A549 (cell line): ENCODE measurements around the gene HPCAL1. TPM values are rescaled to one million over a fixed set of nuclear protein-coding genes. Genes with fewer than 3 reads are reported as not detected.

ENCODE experiments used
- ATAC-seq, 2 experiments: fragments of 200-7000 bp in 1 of 2; fragments of >200 bp in 1 of 2; cut with Nextera tagmentation in 1 of 2; cut with Tn5 transposase in 1 of 2; 3 replicates each; pipeline versions ENCODE4 v1.8.0 to v1.9.1; 2018 to 2020; ENCODE audit warnings: mild to moderate bottlenecking in 1 of 2, moderate library complexity in 1 of 2
- CTCF ChIA-PET: fragments of 300-600 bp; sonication (Branson Sonifier 250); formaldehyde crosslinking; extraction: SDS; loops from one replicate; lab custom pipeline; 2021; ENCODE audit warnings: antibody characterized with exemption, inconsistent platforms; lab: Yijun Ruan, JAX
- POLR2A ChIA-PET: fragments of 350-600 bp; formaldehyde crosslinking; extraction: SDS; loops from one replicate; lab custom pipeline; 2021; ENCODE audit warnings: antibody characterized with exemption, inconsistent platforms; lab: Yijun Ruan, JAX
- DNase-seq, 2 experiments: peaks; one replicate each; pipeline versions ENCODE4 v3.0.0 to v3.0.0-alpha.2; 2011 to 2016; ENCODE audit warnings: low read depth in 1 of 2, low spot score in 1 of 2
- FAIRE-seq: peaks from 2 replicates; lab custom pipeline; 2011; peaks lifted over from hg19 to GRCh38; lab: Jason Lieb, UNC
- H3K27ac ChIP-seq, 2 experiments: fragments of >200 bp; sonication (Bioruptor Twin); formaldehyde crosslinking; 3 replicates each; pipeline ENCODE4 v1.5.1; 2016 to 2017
- H3K4me1 ChIP-seq: fragments of >200 bp; sonication (Bioruptor Twin); formaldehyde crosslinking; 3 replicates; pipeline ENCODE4 v1.6.1; 2016
- H3K4me2 ChIP-seq: fragments of >200 bp; sonication (Bioruptor Twin); formaldehyde crosslinking; 3 replicates; pipeline ENCODE4 v1.6.1; 2016
- H3K4me3 ChIP-seq: fragments of >200 bp; sonication (Bioruptor Twin); formaldehyde crosslinking; 3 replicates; pipeline ENCODE4 v1.5.1; 2016
- H3K9me3 ChIP-seq: fragments of >200 bp; sonication (Bioruptor Twin); formaldehyde crosslinking; 3 replicates; pipeline ENCODE4 v1.6.1; 2016
- BCL3 ChIP-seq: fragments of >200 bp; sonication (Bioruptor Twin); formaldehyde crosslinking; IDR thresholded peaks from 3 replicates; pipeline ENCODE4 v1.6.1; 2016
- BHLHE40 ChIP-seq: IDR thresholded peaks from 2 replicates; pipeline ENCODE4 v1.6.1; 2012; ENCODE audit warnings: low read depth, low read length, inconsistent platforms
- CBX8 ChIP-seq: fragments of 200-600 bp; sonication (generic); IDR thresholded peaks from 2 replicates; pipeline ENCODE4 v1.6.1; 2016
- CEBPB ChIP-seq, 2 experiments: fragments of >200 bp in 1 of 2; sonication (Bioruptor Twin) in 1 of 2; formaldehyde crosslinking in 1 of 2; IDR thresholded peaks; 2 replicates each; pipeline ENCODE4 v1.6.1; 2012 to 2016
- CHD2 ChIP-seq: fragments of 150-350 bp; IDR thresholded peaks from 2 replicates; pipeline ENCODE4 v1.6.1; 2014; ENCODE audit warnings: low read length; ENCODE audit not compliant: partially characterized antibody
- CHD4 ChIP-seq: fragments of 200-600 bp; sonication (generic); IDR thresholded peaks from 2 replicates; pipeline ENCODE4 v1.6.1; 2016; ENCODE audit warnings: antibody characterized with exemption, mild to moderate bottlenecking, borderline replicate concordance
- EHMT2 ChIP-seq: fragments of 200-600 bp; sonication (generic); IDR thresholded peaks from 2 replicates; pipeline ENCODE4 v1.6.1; 2016; ENCODE audit warnings: antibody characterized with exemption, low read depth, mild to moderate bottlenecking, moderate library complexity
- ELK1 ChIP-seq: fragments of 150-350 bp; IDR thresholded peaks from 2 replicates; pipeline ENCODE4 v1.6.1; 2014; ENCODE audit warnings: low read depth, mild to moderate bottlenecking, low read length
- ESRRA ChIP-seq: fragments of 150-350 bp; IDR thresholded peaks from 2 replicates; pipeline ENCODE4 v1.6.1; 2014; ENCODE audit warnings: mild to moderate bottlenecking, low read length, borderline replicate concordance
- FOSL2 ChIP-seq, 2 experiments: fragments of 450-650 bp in 1 of 2; fragments of >200 bp in 1 of 2; sonication (Bioruptor Twin) in 1 of 2; formaldehyde crosslinking; IDR thresholded peaks; 2 replicates each; pipeline versions ENCODE4 v1.5.0 to v1.6.1; 2016 to 2020; ENCODE audit warnings: mild to moderate bottlenecking in 1 of 2, moderate library complexity in 1 of 2
- FOXS1 ChIP-seq: fragments of 250-450 bp; sonication (Bioruptor Pico); IDR thresholded peaks from 2 replicates; pipeline ENCODE4 v1.5.0; 2020; ENCODE audit warnings: mild to moderate bottlenecking, moderate library complexity
- HEYL ChIP-seq: fragments of 250-450 bp; sonication (Bioruptor Pico); IDR thresholded peaks from 2 replicates; pipeline ENCODE4 v1.8.0; 2021; ENCODE audit warnings: mild to moderate bottlenecking, moderate library complexity
- JUN ChIP-seq, 2 experiments: fragments of >200 bp; sonication (Bioruptor Twin); formaldehyde crosslinking; IDR thresholded peaks; 2 replicates in 1 of 2; 3 replicates in 1 of 2; pipeline ENCODE4 v1.6.1; 2016 to 2017
- MYC ChIP-seq: IDR thresholded peaks from 2 replicates; pipeline ENCODE4 v1.6.1; 2012; ENCODE audit warnings: mild to moderate bottlenecking, inconsistent platforms, low read length, improper control_type of control experiment, borderline replicate concordance
- PHF8 ChIP-seq: fragments of 200-600 bp; sonication (generic); IDR thresholded peaks from 2 replicates; pipeline ENCODE4 v1.6.1; 2016; ENCODE audit warnings: low read depth, mild to moderate bottlenecking, antibody characterized with exemption, moderate library complexity, borderline replicate concordance
- POLR2AphosphoS2 ChIP-seq: conservative IDR thresholded peaks from 2 replicates; pipeline ENCODE4 v1.6.1; 2012; ENCODE audit warnings: low read length, improper control_type of control experiment, inconsistent platforms
- RARB ChIP-seq: fragments of 250-450 bp; sonication (Bioruptor Pico); IDR thresholded peaks from 2 replicates; pipeline ENCODE4 v1.8.0; 2021; ENCODE audit warnings: mild to moderate bottlenecking, moderate library complexity
- RNF2 ChIP-seq: fragments of 200-600 bp; sonication (generic); IDR thresholded peaks from 2 replicates; pipeline ENCODE4 v1.6.1; 2016; ENCODE audit warnings: low read depth, mild to moderate bottlenecking, antibody characterized with exemption, moderate library complexity, borderline replicate concordance
- SMC3 ChIP-seq: fragments of >200 bp; sonication (Bioruptor Twin); formaldehyde crosslinking; IDR thresholded peaks from 3 replicates; pipeline ENCODE4 v1.6.1; 2018; ENCODE audit warnings: inconsistent platforms
- TFCP2L1 ChIP-seq: fragments of 250-450 bp; sonication (Bioruptor Pico); IDR thresholded peaks from 2 replicates; pipeline ENCODE4 v1.5.0; 2021; ENCODE audit warnings: mild to moderate bottlenecking
- USF2 ChIP-seq: fragments of 450-650 bp; IDR thresholded peaks from 2 replicates; pipeline ENCODE4 v1.6.1; 2014; ENCODE audit warnings: antibody characterized with exemption
- WGBS: methylation state at CpG from one replicate; pipeline ENCODE4 v1.1.6; 2017; ENCODE audit errors: missing lambda C conversion rate; 5-methylcytosine and 5-hydroxymethylcytosine counted together
- polyA plus RNA-seq, 4 experiments: library from polyadenylated mRNA; depleted of rRNA in 3 of 4; stranded (reverse); fragments of >200 nt; fragmentation: RNase III in 1 of 4; extraction: RNeasy Plus Mini Kit Qiagen cat#74134 plus additional on column Dnase treatment in 1 of 4; gene quantifications; 2 replicates in 3 of 4; 3 replicates in 1 of 4; pipeline ENCODE4 v1.2.3, GENCODE V29; 2011 to 2017
- TF ChIP-seq, protein P1 (sequence below): fragments of 250-450 bp; sonication (Bioruptor Pico); IDR thresholded peaks from 2 replicates; pipeline ENCODE4 v1.5.0; 2021; ENCODE audit warnings: mild to moderate bottlenecking, moderate library complexity, borderline replicate concordance
- TF ChIP-seq, protein P2 (sequence below): fragments of 250-450 bp; sonication (Bioruptor Pico); IDR thresholded peaks from 2 replicates; pipeline ENCODE4 v1.5.0; 2020; ENCODE audit warnings: low read depth, mild to moderate bottlenecking, moderate library complexity
- TF ChIP-seq, protein P3 (sequence below): fragments of >200 bp; sonication (Bioruptor Twin); formaldehyde crosslinking; IDR thresholded peaks from 2 replicates; pipeline ENCODE4 v1.6.1; 2016

HPCAL1 gene
- polyA plus RNA-seq, 2 of the 4 experiments (the other 2 are of a cell fraction) = 44.4 to 66.4 TPM

DNA sequence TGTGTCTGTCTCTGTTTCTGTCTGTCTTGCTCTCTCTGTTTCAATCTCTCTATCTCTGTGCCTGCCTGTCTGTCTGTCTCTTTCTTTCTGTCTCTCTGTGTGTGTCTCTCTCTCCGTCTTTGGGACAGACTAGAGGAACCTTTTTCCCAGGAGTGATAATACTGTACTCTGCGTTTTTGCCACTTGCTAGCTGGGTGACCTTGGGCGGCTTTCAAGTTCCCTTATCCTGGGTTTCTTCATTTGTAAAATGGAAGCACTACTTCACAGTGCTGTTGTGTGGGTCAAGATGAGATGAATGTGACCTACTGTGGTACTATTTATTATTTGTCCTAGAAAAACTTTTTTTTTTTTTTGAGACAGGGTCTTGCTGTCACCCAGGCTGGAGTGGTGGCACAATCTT is 42.4 kb downstream of the HPCAL1 start:
- FAIRE-seq (no peak), DNase-seq (no peak), ATAC-seq (no peak)
- peaks cover 76% of the 10 kb centered on the region for H3K4me1 ChIP-seq
- POLR2A ChIA-PET = no interaction called here
- no peaks in the 10 kb centered on the region for H3K9me3 ChIP-seq
- CTCF ChIA-PET = interaction anchor here (1.3 to 1.5 kb wide), 2 partner anchors 11 to 65 kb away, joined by 3 to 4 read pairs; no protein-coding TSS in a partner anchor
- WGBS = 85% methylated on average over 3 of the region's 3 CpGs
- TF ChIP-seq CBX8 (no peak), RNF2 (no peak), TFCP2L1 (CRISPR knock-in tag) (no peak), BCL3 (no peak), CHD4 (no peak), FOXS1 (no peak), CHD2 (no peak), PHF8 (no peak), SMC3 (no peak), USF2 (no peak), BHLHE40 (no peak)
- TF ChIP-seq, protein P1, sequence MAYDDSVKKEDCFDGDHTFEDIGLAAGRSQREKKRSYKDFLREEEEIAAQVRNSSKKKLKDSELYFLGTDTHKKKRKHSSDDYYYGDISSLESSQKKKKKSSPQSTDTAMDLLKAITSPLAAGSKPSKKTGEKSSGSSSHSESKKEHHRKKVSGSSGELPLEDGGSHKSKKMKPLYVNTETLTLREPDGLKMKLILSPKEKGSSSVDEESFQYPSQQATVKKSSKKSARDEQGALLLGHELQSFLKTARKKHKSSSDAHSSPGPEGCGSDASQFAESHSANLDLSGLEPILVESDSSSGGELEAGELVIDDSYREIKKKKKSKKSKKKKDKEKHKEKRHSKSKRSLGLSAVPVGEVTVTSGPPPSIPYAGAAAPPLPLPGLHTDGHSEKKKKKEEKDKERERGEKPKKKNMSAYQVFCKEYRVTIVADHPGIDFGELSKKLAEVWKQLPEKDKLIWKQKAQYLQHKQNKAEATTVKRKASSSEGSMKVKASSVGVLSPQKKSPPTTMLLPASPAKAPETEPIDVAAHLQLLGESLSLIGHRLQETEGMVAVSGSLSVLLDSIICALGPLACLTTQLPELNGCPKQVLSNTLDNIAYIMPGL (CRISPR knock-in tag) = no peak
- TF ChIP-seq, protein P2, sequence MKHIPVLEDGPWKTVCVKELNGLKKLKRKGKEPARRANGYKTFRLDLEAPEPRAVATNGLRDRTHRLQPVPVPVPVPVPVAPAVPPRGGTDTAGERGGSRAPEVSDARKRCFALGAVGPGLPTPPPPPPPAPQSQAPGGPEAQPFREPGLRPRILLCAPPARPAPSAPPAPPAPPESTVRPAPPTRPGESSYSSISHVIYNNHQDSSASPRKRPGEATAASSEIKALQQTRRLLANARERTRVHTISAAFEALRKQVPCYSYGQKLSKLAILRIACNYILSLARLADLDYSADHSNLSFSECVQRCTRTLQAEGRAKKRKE (CRISPR knock-in tag) = no peak
- peak overlapping the region; percentile 57 to 65; a peak in 4 of 6 replicates for H3K27ac ChIP-seq
- no peak overlapping the region for H3K4me3 ChIP-seq
- no peak overlapping the region for H3K4me2 ChIP-seq

DNA sequence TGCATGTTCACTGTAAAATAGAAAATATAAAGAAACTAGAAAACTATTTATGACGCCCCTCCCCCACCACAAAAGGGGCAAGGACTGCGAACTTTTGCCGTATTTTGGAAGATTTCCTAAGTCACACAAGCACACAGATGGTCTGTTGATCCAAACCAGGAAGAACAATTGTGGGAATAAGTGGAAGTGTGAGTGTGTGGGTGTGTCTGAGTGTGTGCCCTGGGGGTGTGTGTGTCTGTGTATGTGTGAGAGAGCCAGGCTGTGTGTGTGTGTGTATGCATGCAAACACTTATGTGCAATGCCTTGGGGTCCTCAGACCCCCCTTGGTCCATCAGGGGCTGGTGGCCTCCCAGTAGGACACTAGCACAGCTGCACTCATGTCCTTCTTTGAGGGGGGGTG is 43.1 kb downstream of the HPCAL1 start:
- FAIRE-seq = no peak
- Histone ChIP-seq H3K4me3 (no peak overlapping the region), H3K27ac (peak overlapping the region; percentile 57 to 64; a peak in 3 of 6 replicates), H3K9me3 (no peaks in the 10 kb centered on the region), H3K4me1 (peaks cover 69% of the 10 kb centered on the region), H3K4me2 (peak overlapping the region; percentile 56; the same call in 2 of the 3 replicates)
- CTCF ChIA-PET = no interaction called here
- POLR2A ChIA-PET = no interaction called here
- no peak for TF ChIP-seq MYC
- 62% methylated on average over 3 of the region's 3 CpGs for WGBS
- DNase-seq = no peak
- ATAC-seq = no peak

GRCh38 chr2:10346929-10347561 is 44.3 kb downstream of the HPCAL1 start:
- H3K4me3 ChIP-seq = no peak overlapping the region
- no peak for FAIRE-seq
- peak in 1 of 2 experiments; percentile 28; a peak in 3 of 6 replicates for ATAC-seq
- POLR2A ChIA-PET = no interaction called here
- WGBS = 79% methylated on average over 16 of the region's 16 CpGs
- TF ChIP-seq, protein P2 (CRISPR knock-in tag) = no peak
- TF ChIP-seq POLR2AphosphoS2 (no peak), FOSL2 (IDR thresholded peaks at IDR 0.05) (no peak), FOSL2 (CRISPR knock-in tag; IDR thresholded peaks at IDR 0.05) (no peak), EHMT2 (no peak), ESRRA (no peak), CEBPB (IDR thresholded peaks at IDR 0.05) (no peak), JUN (IDR thresholded peaks at IDR 0.05) (no peak), HEYL (no peak), RNF2 (no peak), ELK1 (no peak), RARB (CRISPR knock-in tag) (no peak)
- TF ChIP-seq, protein P3, sequence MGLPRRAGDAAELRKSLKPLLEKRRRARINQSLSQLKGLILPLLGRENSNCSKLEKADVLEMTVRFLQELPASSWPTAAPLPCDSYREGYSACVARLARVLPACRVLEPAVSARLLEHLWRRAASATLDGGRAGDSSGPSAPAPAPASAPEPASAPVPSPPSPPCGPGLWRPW = no peak
- peak overlapping the region; percentile 56 for H3K4me2 ChIP-seq
- no peak for DNase-seq
- H3K4me1 ChIP-seq = peaks cover 57% of the 10 kb centered on the region
- CTCF ChIA-PET = interaction anchor here (0.8 to 2.1 kb wide), 6 partner anchors 9 to 76 kb away, joined by 3 to 6 read pairs (median 4); no protein-coding TSS in a partner anchor
- peak overlapping the region; percentile 57 to 64; a peak in 5 of 6 replicates for H3K27ac ChIP-seq
- no peaks in the 10 kb centered on the region for H3K9me3 ChIP-seq
